COLO668 (cell line): ENCODE measurements around the gene PLXNB2.
"Not testable (repeated sequence)": the region's sequence is repeated elsewhere in the genome, so short reads cannot be mapped to it uniquely, and the experiment has no call there.

Source experiments
- DNase-seq: peaks from one replicate; lab custom pipeline; 2025; ENCODE audit not compliant: unreplicated experiment; lab: John Stamatoyannopoulos, UW

The PLXNB2 gene

DNA sequence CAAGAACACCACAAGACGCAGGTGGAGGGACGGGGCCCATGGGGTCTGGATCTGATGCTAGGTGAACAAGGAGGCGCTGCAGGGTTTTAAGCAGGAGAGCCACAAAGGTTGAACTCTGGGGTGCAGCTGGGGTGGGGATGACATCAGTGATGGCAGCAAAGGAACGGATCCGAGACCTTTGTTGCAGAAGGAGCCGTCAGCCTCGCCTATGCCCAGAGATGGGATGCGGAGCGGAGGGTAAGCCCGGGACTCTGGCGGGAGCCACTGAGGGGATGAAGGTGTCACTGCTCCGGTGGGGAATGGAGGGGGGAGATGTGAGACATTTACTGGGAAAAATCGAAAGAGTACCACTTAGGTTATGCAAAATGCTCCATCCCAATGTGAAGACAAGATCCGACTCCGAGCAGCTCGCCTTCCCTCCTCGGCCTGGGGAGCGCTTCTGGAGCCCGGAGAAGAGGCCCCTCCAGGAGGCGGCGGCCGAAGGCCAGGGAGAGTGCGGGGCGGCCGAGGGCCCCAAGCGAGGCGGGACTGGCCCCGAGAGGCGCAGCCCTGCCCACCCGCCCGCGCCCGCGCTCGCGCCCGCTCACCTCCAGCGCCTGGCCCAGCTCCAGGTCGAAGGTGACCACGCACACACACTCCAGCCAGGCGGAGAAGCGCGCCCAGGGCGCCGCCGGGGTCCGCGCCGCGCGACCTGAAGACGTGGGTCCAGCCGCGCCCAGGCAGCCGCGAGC is 18.9 kb upstream of the PLXNB2 start:
- DNase-seq, result no peak

DNA sequence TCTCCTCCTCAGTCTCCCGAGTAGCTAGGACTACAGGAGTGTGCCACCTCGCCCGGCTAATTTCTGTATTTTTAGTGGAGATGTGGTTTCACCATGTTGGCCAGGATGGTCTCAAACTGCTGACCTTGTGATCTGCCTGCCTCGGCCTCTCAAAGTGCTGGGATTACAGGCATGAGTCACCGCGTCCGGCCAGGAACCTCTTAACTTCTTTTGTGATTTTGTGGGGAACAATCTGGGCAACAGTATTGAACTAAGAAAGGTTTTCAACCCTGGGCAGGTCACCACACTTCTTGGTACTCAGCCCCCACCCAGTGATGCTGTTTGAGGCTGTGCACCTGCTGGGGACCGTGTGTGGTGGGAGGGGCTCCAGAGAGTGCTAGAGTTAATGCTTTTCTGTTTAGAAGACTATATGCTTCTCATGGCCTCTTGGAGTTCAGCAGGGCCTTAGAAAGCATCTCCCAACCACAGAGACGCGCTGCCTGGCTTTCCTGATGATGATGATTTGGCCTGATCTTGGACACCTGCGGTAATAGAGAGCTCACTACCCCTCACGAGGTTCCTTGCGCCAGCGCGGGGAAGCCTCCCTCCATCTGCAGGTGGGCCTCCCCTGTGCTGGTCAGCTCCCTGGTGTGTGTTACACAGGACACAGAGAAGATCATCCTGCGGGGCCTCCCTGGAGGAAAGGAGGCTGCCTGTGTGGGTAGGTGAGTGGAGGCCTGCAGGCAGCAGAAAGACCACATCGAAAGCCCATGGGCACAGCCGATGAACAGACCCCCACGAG is 18.2 kb upstream of the PLXNB2 start:
- peak; percentile 18 for DNase-seq

DNA sequence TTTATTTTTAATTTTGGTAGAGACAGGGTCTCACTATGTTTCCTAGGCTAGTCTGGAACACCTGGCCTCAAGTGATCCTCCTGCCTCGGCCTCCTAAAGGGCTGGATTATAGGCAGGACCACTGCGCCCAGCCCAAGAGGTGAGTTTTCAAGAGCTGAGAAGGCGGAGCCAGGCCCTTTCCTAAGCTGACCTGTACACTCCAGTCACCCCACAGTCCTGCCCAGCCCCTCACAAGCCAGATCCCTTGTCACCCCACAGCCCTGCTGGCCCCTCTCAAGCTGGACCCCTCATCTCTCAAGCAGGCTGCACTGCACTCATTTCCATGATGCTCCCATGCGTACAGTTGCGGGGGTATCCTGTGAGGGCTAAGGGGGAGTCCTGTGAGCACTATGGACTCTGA is 16.5 kb upstream of the PLXNB2 start:
- no peak for DNase-seq

DNA sequence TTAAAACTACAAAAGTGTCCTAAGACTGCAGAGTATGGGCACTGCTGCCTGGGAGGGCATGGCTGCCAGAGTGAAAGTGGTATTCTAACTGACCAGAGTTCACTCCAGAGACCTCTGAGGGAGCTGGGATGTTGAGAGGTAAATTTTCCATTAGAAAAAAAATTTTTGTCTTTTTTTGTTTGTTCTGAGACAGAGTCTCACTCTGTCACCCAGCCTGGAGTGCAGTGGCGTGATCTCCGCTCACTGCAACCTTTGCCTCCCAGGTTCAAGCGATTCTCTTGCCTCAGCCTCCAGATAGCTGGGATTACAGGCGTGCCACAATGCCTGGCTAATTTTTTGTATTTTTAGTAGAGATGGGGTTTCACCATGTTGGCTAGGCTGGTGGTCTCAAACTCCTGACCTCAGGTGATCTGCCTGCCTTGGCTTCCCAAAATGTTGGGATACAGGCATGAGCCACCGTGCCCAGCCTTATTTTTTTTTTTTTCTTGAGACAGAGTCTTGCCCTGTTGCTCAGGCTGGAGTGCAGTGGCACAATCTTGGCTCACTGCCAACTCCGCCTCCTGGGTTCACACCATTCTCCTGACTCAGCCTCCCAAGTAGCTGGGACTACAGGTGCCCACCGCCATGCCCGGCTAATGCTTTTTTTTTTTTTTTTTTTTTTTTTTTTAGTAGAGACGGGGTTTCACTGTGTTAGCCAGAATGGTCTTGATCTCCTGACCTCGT is 15.1 kb upstream of the PLXNB2 start:
- not testable (repeated sequence) for DNase-seq

DNA sequence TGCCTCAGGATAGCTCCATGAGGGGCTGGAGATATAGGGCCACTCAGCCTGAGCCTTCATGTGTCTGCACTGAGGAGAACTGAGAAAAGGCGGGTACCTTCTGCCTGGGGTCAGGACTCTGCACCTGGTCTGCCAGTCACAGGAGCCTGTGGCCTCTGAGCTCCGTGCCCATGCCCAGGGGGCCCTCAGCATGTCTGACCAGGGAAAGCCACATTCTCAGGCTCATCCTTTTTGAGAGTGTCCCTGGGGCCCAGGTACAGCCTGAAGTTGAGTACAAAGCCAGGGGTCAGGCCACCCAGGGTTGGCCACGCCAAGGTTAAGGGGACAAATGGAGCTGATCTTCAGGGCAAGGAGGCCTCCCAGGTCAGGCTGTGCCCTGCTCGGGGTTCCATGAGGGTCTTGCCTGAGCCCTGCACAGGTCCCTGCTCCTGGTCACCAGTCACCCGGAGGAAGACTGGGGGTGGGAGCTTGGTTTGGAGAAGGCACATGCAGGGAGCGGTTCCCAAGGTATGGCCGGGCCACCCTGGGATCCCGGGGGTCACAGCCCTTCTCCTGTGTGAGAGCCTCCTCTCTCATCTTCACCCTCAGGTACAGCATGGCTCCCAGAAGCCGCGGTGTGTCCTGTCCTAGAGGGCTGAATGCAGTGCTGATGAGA is 13.4 kb upstream of the PLXNB2 start:
- DNase-seq, result no peak

DNA sequence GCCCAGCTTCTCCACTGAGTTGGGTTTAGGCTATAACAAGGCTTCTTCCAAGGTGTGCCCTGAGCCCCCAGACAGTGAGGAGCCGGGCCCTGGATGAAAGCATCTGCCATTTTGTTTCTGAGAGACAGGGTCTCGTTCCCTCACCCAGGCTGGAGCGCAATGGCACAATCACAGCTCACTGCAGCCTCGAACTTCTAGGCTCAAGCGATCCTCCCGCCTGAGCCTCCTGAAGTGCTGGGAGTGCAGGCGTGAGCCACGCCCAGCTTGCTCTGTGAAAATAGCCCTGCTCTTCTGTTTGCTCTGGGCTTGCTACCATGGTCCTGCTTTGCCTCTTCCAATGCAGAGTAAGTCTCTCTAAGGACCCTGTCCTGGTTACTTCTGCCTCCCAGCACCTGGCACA is 12.7 kb upstream of the PLXNB2 start:
- DNase-seq, result peak; percentile 25

DNA sequence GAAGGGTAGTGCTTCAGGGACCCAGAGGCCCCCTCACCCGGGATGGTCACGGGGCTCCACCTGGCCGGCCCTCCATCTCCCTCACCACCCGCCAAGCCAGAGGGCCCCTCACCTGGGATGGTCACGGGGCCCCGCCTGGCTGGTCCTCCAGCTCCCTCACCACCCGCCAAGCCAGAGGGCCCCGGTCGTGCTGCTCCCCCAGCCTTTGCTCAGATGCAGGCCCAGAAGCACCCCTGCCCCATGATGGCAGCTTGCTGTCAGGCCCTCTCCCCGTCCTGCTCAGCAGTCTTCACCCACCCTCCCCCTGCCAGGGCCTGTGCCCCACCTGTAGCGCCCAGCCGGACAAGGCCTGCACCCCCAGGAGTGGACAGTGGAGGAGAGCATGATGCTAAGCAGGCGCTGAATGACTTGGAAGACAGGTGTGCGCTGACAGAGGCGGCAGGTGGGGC is 12.1 kb upstream of the PLXNB2 start:
- peak; percentile 16 for DNase-seq

DNA sequence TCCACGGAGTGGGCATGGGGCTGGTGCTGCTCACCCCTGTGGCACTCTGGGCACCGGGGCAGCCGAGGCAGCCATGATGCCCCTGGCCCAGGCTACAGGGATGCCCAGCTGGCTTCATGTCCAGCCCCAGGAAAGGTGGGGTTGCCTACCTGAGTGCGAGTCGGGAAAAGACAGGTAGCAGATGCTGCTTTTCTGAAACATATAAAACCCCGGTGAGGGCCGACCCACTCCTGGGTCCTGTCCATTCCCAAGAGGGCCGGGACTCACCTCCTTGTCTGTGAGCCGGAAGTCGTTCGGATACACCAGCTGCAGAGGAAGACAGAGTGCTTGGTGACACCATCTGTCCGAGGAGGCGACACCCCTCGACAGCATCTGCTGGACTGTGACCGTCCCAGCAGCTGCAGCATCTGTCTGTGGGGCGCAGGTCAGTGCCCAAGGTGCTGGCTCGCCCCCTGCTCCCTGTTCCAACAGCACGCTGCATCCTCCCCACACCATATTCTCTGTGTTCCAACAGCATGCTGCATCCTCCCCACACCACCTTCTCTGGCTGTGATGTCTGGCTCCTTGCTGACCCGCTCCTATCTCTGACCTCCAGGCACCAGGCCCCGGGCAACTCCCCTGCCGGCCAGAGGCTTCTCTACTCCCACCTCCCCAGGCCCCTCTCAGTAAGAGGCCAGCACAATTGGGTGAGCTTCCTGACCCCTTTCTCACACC is 11.4 kb upstream of the PLXNB2 start:
- peak; percentile 80 for DNase-seq

DNA sequence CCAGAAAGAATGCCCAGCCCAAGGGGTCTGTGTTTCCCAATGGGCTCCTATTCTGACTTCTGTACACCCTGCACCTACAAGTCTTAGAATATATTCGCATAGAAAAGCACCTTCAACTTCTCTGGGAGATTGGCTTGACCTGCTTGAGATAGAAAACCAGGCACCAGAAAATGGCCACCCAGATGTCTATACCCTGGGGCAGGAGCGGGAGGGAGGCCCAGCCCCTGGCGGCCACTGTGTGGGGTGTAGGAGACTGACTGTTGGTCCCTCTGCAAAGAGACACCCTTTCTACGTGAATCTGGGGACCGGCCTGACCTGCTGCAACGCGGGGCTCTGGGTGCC is 10.9 kb upstream of the PLXNB2 start:
- DNase-seq, result no peak

DNA sequence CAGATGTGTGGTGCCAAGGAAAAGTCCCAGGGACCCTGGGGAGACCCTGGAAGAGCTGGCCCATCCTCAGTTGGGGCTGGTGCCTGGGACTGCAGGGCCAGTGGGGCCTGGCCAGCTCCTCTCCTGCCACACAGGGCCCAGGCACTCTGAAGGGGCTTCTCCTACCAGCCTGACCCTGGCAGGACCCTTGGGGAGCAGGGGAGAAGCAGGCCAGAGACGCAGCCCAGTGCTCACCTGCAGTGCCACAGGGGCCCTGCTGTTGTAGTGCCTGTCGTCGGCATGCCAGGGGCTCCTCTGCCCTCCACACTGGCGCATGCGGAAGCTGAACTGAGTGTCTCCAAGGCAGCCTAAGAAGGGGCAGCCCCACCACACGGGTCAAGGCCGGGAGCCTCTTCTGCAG is 10.2 kb upstream of the PLXNB2 start:
- no peak for DNase-seq

DNA sequence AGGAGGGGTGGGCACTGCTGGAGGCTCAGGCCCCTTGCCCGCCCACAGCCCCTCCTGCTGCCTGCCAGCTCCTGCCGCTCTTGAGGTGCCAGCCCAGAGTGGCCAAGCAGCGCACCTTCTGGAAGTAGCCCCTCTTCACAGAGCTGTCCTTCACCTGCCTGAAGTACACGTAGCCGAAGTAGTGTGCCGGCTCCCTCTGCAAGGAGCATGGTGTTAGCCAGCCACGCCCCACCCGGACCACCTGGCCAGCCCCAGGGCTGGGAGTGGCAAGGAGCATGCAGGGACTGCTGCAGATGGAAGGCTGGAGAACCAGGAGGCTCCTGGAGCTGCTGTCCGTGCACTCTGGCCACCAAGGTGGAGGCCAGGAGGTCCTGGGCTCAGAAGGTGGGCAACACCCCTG is 9.7 kb upstream of the PLXNB2 start:
- peak; percentile 73 for DNase-seq

DNA sequence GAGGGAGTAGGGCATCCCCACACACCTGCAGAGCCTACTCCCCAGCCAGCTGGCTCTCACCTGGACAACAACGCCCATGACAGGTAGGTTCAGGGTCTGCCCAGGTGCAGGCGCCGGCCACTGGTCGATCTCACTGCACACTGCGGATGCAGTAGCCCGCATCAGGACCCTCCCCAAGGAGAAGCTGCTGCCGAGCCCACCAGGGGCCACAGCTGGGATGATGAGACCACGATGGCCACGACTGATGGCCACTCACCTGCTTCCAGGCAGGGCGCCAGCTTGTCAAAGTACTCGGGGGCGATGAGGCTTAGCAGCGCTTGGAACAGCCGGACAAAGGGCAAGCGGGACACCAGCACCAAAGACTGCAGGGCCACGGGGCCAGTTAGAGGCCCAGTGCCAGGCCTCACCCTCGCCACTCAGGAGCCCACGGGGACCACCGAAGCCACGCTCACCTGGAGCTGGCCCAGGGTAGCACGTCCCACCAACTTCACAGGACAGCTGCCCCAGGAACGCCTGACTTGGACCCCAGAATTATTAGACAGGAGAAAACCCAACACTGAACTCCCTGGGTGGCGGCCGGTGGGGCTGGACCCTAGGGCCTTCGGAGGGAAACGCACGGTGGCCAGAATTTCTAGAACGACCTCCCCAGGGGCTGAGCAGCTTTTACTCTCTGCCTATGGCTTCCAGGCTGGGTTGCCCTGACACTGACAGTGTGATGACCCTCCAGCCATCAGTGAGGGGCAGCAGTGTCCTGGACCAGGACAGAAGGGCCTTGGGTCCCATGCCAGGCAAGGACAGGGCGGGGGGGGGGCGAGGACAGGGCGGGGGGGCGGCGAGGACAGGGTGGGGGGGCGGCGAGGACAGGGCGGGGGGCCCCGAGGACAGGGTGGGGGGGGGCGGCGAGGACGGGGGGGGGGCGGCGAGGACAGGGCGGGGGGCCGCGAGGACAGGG is 8.9 kb upstream of the PLXNB2 start:
- DNase-seq, result peak; percentile 86

DNA sequence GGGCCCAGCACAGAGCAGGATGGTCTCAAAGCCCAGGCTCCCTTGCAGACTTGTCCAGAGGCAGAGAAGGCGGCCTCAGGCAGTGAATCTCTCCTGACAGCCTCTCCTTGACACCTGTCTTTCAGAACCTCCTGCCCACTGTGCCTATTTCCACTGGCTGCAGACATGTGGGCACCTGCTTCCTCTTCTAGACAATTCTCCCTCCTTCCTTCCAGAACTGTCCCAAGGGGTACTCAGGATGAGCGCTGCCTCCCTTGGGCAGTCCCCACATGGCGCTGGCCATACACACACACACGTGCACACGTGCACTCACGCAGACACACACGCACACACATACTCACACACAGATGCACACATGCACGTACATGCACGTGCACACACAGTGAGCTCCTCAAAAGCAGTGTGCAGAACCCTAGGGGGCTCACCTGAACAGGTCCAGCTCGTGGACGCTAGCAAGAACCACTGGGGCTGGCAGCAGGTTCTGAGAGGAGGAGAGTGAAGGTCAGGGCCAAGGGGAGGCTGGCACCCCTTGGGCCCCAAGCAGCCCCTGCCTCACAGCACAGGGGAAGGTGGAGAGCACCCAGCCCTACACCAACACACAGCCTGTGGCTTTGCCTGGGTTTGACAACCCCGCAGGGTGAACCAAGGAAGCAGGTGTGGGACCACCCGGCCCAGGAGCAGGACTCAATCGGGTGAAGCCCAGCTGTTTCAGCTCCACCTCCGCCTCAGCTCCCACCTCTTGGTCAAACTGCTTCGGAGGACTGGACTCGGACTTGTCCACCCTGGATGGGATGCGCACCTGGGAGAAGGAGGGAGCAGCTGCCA is 8.1 kb upstream of the PLXNB2 start:
- DNase-seq, result peak; percentile 36

DNA sequence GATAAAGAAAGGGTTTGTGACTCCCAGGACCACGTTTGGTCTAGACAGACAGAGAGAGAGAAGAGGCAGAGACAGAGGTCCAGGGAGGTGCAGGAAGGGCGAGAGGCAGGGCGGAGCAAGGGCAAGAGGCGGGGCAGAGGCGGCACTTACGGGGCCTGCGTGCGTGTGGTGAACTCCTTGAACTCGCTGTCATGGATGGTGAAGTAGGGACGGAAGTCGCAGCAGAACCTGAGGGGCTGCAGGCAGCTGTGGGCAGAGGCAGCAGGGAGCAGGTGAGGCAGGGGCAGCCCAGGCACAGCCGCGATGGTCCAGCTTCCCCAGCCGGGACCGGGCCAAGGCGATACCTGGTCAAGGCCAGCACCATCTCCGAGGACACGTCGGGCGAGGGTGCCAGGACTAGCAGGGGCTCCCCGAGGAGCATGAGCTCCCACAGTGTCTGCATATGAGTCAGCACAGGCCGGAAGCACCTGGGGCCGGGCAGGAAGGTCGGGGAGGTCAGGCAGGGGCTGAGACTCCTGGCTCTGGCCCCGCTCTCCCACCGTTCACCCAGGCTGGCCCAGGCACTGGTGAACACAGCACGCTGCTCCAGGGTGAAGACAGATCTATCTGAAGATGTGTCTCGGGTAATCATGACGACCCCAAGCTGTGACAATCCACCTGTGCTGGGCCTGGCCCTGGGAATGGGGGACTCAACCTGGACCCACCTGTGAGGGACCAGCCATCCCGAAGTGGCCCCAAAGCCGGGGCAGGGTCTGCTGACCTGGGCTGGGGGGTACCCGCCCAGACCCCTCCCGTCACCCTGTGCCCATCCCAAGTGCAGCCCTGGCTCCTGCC is 7.2 kb upstream of the PLXNB2 start:
- DNase-seq, result no peak

DNA sequence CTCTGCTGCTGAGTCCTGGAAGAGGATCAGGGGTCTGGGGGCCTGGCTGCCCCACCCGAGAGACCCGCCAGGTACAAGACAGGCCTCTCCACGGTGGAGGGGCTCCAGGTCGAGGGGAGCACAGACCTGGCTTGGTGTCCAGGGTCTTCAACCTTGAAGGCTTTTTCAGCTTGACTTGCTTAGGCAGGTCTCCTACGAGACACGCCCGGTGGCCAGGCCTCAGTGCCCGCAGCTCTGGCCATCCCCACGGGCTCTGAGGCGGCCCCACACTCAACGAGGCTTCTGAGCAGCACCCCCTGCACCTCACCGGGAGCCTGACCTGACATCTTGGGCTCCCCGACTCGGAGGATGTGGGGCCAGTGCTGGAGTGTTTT is 6.6 kb upstream of the PLXNB2 start:
- no peak for DNase-seq

DNA sequence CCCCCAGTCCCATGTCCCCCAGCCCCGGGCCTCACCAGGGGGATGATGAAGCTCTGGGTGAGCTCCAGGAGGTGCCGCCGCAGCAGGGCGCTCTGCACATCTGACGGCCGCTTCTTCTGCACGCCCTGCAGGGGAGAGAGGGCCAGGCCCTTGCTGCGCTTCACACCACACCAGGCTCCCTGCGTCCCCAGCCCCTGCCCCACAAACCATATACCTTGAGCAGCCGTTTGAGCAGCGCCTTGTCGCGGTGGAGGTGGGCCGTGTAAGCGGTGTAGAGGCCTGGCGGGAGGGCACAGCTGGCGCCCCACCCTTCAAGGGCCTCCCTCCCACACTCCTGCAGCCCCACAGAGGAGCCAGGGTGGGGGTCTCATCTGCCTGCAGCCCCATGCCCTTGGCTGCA is 6.2 kb upstream of the PLXNB2 start:
- DNase-seq, result no peak

DNA sequence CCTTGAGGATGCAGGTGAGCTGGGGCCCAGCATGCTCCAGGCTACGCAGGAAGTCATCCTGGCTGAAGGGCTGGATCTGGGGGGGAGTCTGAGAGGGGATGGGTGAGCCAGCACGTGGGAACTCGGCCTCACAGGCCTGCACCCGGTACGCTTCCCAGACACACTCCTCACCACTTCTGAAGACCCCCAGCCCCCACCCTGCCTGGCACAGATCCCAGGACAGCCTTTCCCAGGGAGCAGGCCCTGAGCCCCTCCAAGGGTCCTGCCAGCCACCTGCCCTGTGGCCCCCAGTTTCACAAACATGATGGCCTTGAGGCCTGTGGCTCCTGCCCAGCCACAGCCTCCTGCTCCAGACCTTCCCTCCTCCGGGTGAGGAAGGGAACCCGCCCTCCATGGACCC is 5.6 kb upstream of the PLXNB2 start:
- no peak for DNase-seq

DNA sequence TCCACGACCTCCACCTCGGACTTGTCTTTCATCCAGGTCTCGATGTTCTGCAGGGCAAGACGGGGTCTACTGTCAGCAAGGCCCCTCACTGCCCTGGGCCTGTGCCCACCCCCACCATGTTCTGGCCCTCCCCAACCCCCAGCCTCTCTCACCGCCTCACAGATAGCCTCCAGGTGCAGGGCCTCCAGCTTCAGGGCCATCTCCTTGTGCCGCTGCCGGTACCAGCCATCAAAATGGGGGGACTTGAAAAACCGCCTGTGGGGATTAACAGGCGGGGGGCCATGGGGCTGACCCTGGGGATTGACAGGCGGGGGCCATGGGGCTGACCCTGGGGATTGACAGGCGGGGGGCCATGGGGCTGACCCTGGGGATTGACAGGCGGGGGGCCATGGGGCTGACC is 4.9 kb upstream of the PLXNB2 start:
- no peak for DNase-seq
